ENCODE results near the gene AGMO. TPM values are rescaled to one million over a fixed set of nuclear protein-coding genes. Genes with fewer than 3 reads are reported as not detected.
"Not testable (repeated sequence)": the region's sequence is repeated elsewhere in the genome, so short reads cannot be mapped to it uniquely, and the experiment has no call there.

The AGMO gene
- total and polyA plus RNA-seq, 2 experiments from 2014 or later = 6.5 to 7.3 TPM

DNA sequence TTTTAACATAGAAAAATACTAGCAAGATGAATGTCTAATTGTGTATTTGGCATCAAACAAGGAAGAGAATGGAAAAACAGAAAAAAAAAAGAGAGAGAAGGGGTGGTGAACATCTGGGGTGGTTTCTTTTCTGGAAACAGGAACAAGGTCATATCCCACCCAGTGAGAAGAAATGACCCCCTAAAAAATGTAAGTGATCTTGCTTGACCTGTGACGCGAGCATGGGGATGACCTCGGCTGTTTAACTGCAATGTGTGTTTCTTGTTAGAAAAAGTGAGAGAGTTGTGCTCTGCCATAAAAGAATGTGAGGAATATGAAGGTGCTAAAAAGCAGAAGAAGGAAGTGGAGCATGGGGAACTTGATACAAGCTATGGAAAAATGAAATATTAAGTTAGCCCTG lies 258.5 kb downstream of the AGMO start:
- Histone ChIP-seq H3K79me2 (no peaks in the 10 kb centered on the region), H4K20me1 (ENCODE audit: insufficient read depth, poor library complexity, severe bottlenecking) (no peaks in the 10 kb centered on the region), H3K27ac (no peak overlapping the region), H3K4me3 (no peak overlapping the region), H3K36me3 (replicated peaks; ENCODE audit: insufficient read depth, low read depth) (no peaks in the 10 kb centered on the region), H3K4me1 (ENCODE audit: insufficient read depth) (no peaks in the 10 kb centered on the region), H3K4me2 (no peak overlapping the region), H2AFZ (no peak overlapping the region), H3K9me2 (replicated peaks; ENCODE audit: insufficient read depth) (no peaks in the 10 kb centered on the region), H3K9me3 (ENCODE audit: low read depth) (no peaks in the 10 kb centered on the region), H3K27me3 (no peaks in the 10 kb centered on the region)
- TF ChIP-seq, protein P1, sequence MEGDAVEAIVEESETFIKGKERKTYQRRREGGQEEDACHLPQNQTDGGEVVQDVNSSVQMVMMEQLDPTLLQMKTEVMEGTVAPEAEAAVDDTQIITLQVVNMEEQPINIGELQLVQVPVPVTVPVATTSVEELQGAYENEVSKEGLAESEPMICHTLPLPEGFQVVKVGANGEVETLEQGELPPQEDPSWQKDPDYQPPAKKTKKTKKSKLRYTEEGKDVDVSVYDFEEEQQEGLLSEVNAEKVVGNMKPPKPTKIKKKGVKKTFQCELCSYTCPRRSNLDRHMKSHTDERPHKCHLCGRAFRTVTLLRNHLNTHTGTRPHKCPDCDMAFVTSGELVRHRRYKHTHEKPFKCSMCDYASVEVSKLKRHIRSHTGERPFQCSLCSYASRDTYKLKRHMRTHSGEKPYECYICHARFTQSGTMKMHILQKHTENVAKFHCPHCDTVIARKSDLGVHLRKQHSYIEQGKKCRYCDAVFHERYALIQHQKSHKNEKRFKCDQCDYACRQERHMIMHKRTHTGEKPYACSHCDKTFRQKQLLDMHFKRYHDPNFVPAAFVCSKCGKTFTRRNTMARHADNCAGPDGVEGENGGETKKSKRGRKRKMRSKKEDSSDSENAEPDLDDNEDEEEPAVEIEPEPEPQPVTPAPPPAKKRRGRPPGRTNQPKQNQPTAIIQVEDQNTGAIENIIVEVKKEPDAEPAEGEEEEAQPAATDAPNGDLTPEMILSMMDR (IDR thresholded peaks at IDR 0.05; ENCODE audit: poor library complexity) = no peak
- TF ChIP-seq EZH2phosphoT487 (IDR thresholded peaks at IDR 0.05; ENCODE audit: low read depth, severe bottlenecking, unreplicated experiment) (no peak), EZH2 (IDR thresholded peaks at IDR 0.05; ENCODE audit: borderline replicate concordance) (no peak)
- no peak for DNase-seq (ENCODE audit: low spot score)
- 77% methylated on average over 3 of the region's 3 CpGs for WGBS (ENCODE audit: low lambda C conversion rate, missing lambda C conversion rate)

DNA sequence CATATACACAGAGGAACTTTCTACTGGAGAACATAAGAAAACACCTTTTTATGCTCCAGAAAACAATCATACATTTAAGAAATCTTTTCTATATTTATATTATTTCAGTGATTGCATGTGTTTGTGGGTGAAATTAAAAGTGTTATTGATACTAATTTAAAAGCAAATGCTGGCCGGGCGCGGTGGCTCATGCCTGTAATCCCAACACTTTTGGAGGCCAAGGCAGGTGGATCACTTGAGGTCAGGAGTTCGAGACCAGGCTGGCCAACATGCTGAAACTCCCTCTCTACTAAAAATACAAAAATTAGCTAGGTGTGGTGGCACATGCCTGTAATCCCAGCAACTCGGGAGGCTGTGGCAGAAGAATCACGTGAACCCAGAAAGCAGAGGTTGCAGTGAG lies 260.8 kb downstream of the AGMO start:
- H3K9me2 ChIP-seq (replicated peaks; ENCODE audit: insufficient read depth) = not testable (repeated sequence)

DNA sequence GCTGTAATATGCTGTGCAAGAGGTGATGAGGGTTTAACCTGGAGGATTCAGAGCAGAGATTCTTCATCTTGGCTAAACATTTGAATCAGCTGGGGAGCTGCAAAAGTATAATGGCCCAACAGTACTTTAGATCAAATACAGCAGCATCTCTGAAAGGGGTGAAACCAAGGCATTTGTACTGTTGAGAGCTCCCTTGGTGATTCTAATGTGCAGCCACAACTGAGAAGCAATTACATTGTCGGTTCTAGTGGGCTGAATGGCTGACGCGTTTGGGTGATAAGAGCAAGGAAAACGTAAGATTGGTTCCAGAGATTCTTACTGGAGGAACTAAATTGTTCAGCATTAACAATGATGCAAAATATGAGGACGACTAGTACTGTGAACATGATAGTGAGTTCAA lies 269.7 kb downstream of the AGMO start:
- no peak for DNase-seq (ENCODE audit: low spot score)
- WGBS (ENCODE audit: low lambda C conversion rate, missing lambda C conversion rate) = 75% methylated on average over 5 of the region's 5 CpGs
- H3K9me2 ChIP-seq (replicated peaks; ENCODE audit: insufficient read depth) = no peaks in the 10 kb centered on the region
- no peaks in the 10 kb centered on the region for H3K79me2 ChIP-seq
- no peaks in the 10 kb centered on the region for H3K27me3 ChIP-seq
- no peaks in the 10 kb centered on the region for H3K4me1 ChIP-seq (ENCODE audit: insufficient read depth)
- no peaks in the 10 kb centered on the region for H4K20me1 ChIP-seq (ENCODE audit: insufficient read depth, poor library complexity, severe bottlenecking)
- no peaks in the 10 kb centered on the region for H3K9me3 ChIP-seq (ENCODE audit: low read depth)
- no peak overlapping the region for H3K27ac ChIP-seq
- H3K4me3 ChIP-seq = no peak overlapping the region
- TF ChIP-seq, protein P1 (IDR thresholded peaks at IDR 0.05; ENCODE audit: poor library complexity) = no peak
- TF ChIP-seq EZH2 (IDR thresholded peaks at IDR 0.05; ENCODE audit: borderline replicate concordance) (no peak), EZH2phosphoT487 (IDR thresholded peaks at IDR 0.05; ENCODE audit: low read depth, severe bottlenecking, unreplicated experiment) (no peak)
- no peak overlapping the region for H2AFZ ChIP-seq
- H3K36me3 ChIP-seq (replicated peaks; ENCODE audit: insufficient read depth, low read depth) = no peaks in the 10 kb centered on the region
- no peak overlapping the region for H3K4me2 ChIP-seq

More for the DNA sequence above, 260.8 kb downstream of the AGMO start:
- not testable (repeated sequence) for H2AFZ ChIP-seq; H3K27me3 ChIP-seq; H3K79me2 ChIP-seq; H3K4me3 ChIP-seq; H3K4me1 ChIP-seq (ENCODE audit: insufficient read depth); H3K36me3 ChIP-seq (replicated peaks; ENCODE audit: insufficient read depth, low read depth); H3K4me2 ChIP-seq; H4K20me1 ChIP-seq (ENCODE audit: insufficient read depth, poor library complexity, severe bottlenecking); H3K9me3 ChIP-seq (ENCODE audit: low read depth); H3K27ac ChIP-seq; DNase-seq (ENCODE audit: low spot score)
- 92% methylated on average over 6 of the region's 6 CpGs for WGBS (ENCODE audit: low lambda C conversion rate, missing lambda C conversion rate)

DNA sequence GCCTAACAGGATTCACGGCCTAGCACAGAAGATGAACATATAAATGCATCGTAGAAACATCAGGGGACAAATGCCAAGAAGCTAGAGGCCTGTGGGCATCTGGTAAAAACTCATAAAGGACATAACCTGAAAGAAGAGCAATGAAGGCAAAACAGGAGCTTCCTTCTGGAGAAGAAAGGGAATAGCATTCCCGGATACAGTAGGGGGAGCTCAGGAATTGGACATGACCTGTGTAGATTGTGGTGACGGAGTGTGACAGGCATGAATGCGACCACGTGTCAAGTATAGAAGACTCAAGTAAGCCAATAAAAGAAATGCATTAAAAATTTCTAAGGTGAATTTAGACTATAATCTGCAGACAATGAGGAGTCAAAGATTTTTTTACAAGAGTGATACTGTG lies 270.1 kb downstream of the AGMO start:
- TF ChIP-seq, protein P1 (IDR thresholded peaks at IDR 0.05; ENCODE audit: poor library complexity) = no peak
- TF ChIP-seq EZH2phosphoT487 (IDR thresholded peaks at IDR 0.05; ENCODE audit: low read depth, severe bottlenecking, unreplicated experiment) (no peak), EZH2 (IDR thresholded peaks at IDR 0.05; ENCODE audit: borderline replicate concordance) (no peak)
- Histone ChIP-seq H3K9me2 (replicated peaks; ENCODE audit: insufficient read depth) (no peaks in the 10 kb centered on the region), H3K4me2 (no peak overlapping the region), H4K20me1 (ENCODE audit: insufficient read depth, poor library complexity, severe bottlenecking) (no peaks in the 10 kb centered on the region), H3K36me3 (replicated peaks; ENCODE audit: insufficient read depth, low read depth) (no peaks in the 10 kb centered on the region), H3K79me2 (no peaks in the 10 kb centered on the region), H3K27ac (no peak overlapping the region), H3K27me3 (no peaks in the 10 kb centered on the region), H3K9me3 (ENCODE audit: low read depth) (no peaks in the 10 kb centered on the region), H2AFZ (no peak overlapping the region), H3K4me1 (ENCODE audit: insufficient read depth) (no peaks in the 10 kb centered on the region), H3K4me3 (no peak overlapping the region)
- 82% methylated on average over 6 of the region's 6 CpGs for WGBS (ENCODE audit: low lambda C conversion rate, missing lambda C conversion rate)
- no peak for DNase-seq (ENCODE audit: low spot score)

Data from hepatocyte (in vitro differentiated cells).